Measurements from ENCODE around the gene FLG. TPM values are rescaled to one million over a fixed set of nuclear protein-coding genes. Genes with fewer than 3 reads are reported as not detected.

Gene FLG
- total and polyA plus RNA-seq, 4 donors, result under 0.01 to 0.06 (median under 0.01) TPM; not detected in 1

GRCh38 chr1:152328801-152329391, 3.9 kb upstream of the FLG start:
- Histone ChIP-seq H3K27me3 (ENCODE audit: control insufficient read depth in 4 of 4, insufficient read depth in 4 of 4, low read length in 3 of 4) (no peaks in the 10 kb centered on the region), H3K9ac (ENCODE audit: low read depth in 1 of 2, low read length in 2 of 2) (no peak overlapping the region), H3K9me3 (ENCODE audit: control insufficient read depth in 4 of 4, low read length in 3 of 4) (no peaks in the 10 kb centered on the region), H3K27ac (ENCODE audit: low read depth in 1 of 2, low read length in 2 of 2) (no peak overlapping the region), H3K36me3 (ENCODE audit: control insufficient read depth in 4 of 4, insufficient read depth in 3 of 4, low read depth in 1 of 4, low read length in 3 of 4) (no peaks in the 10 kb centered on the region), H3K4me3 (ENCODE audit: low read depth in 1 of 3, low read length in 3 of 3) (no peak overlapping the region), H3K4me1 (ENCODE audit: control insufficient read depth in 4 of 4, insufficient read depth in 4 of 4, low read length in 3 of 4) (no peaks in the 10 kb centered on the region)
- no peak for DNase-seq (ENCODE audit: low spot score)
- TF ChIP-seq YY1 (IDR thresholded peaks at IDR 0.05) (no peak), HNF4A (conservative IDR thresholded peaks at IDR 0.05) (no peak), SP1 (IDR thresholded peaks at IDR 0.05) (no peak), EGR1 (IDR thresholded peaks at IDR 0.05; ENCODE audit: low read depth in 2 of 2) (no peak), RXRA (IDR thresholded peaks at IDR 0.05) (no peak), MAX (IDR thresholded peaks at IDR 0.05) (no peak), JUND (IDR thresholded peaks at IDR 0.05) (no peak), ATF3 (IDR thresholded peaks at IDR 0.05) (no peak), FOXA2 (IDR thresholded peaks at IDR 0.05) (no peak), RAD21 (IDR thresholded peaks at IDR 0.05) (no peak), HNF4G (IDR thresholded peaks at IDR 0.05) (no peak), TAF1 (conservative IDR thresholded peaks at IDR 0.05) (no peak), ZBTB33 (IDR thresholded peaks at IDR 0.05) (no peak), FOXA1 (IDR thresholded peaks at IDR 0.05) (no peak), GABPA (IDR thresholded peaks at IDR 0.05 in 1 of 2, conservative IDR thresholded peaks at IDR 0.05 in 1 of 2) (no peak), CTCF (IDR thresholded peaks at IDR 0.05; ENCODE audit: low read depth, low read length, missing input control) (no peak), REST (IDR thresholded peaks at IDR 0.05) (no peak), NR2F2 (IDR thresholded peaks at IDR 0.05) (no peak)
- 89% methylated on average over 1 of the region's 1 CpG for WGBS

All from liver (tissue), 9 donors.